DMS 273 (cell line): ENCODE measurements around the gene SGIP1.
A peak's percentile ranks its signal among the peaks of the same experiment; 100 is the strongest.

Source experiments
- DNase-seq: peaks from one replicate; lab custom pipeline; 2025; ENCODE audit not compliant: unreplicated experiment; lab: John Stamatoyannopoulos, UW

SGIP1 gene

GRCh38 chr1:66521721-66522365 lies 12.1 kb upstream of the SGIP1 start:
- DNase-seq, result no peak

GRCh38 chr1:66523562-66523961 lies 10.4 kb upstream of the SGIP1 start:
- DNase-seq, result no peak

GRCh38 chr1:66525086-66525485 lies 8.9 kb upstream of the SGIP1 start:
- no peak for DNase-seq

- DNase-seq, result no peak
Measured at GRCh38 chr1:66526036-66526435, 7.9 kb upstream of the SGIP1 start.

GRCh38 chr1:66526991-66527390 lies 7.0 kb upstream of the SGIP1 start:
- no peak for DNase-seq

- no peak for DNase-seq
Measured at GRCh38 chr1:66527686-66528085, 6.3 kb upstream of the SGIP1 start.

GRCh38 chr1:66528580-66528979 lies 5.4 kb upstream of the SGIP1 start:
- no peak for DNase-seq

- no peak for DNase-seq
Measured at GRCh38 chr1:66532214-66532613, 1.7 kb upstream of the SGIP1 start.

GRCh38 chr1:66532798-66533783 lies 862 bp upstream of the SGIP1 start:
- peak; percentile 57 for DNase-seq

GRCh38 chr1:66535061-66535460 lies 1.1 kb downstream of the SGIP1 start:
- no peak for DNase-seq

GRCh38 chr1:66535853-66536252 lies 1.9 kb downstream of the SGIP1 start:
- DNase-seq, result no peak

- no peak for DNase-seq
Measured at GRCh38 chr1:66537718-66538117, 3.8 kb downstream of the SGIP1 start.

GRCh38 chr1:66539491-66539890 lies 5.5 kb downstream of the SGIP1 start:
- no peak for DNase-seq

- DNase-seq, result no peak
Measured at GRCh38 chr1:66540434-66541032, 6.6 kb downstream of the SGIP1 start.

GRCh38 chr1:66542314-66542713 lies 8.4 kb downstream of the SGIP1 start:
- no peak for DNase-seq

- peak; percentile 7 for DNase-seq
Measured at GRCh38 chr1:66542811-66543767, 9.1 kb downstream of the SGIP1 start.

- peak; percentile 65 for DNase-seq
Measured at GRCh38 chr1:66546047-66546810, 12.3 kb downstream of the SGIP1 start.

GRCh38 chr1:66549017-66549416 lies 15.1 kb downstream of the SGIP1 start:
- DNase-seq, result no peak

GRCh38 chr1:66550243-66550642 lies 16.3 kb downstream of the SGIP1 start:
- DNase-seq, result no peak

- DNase-seq, result no peak
Measured at GRCh38 chr1:66552287-66552686, 18.3 kb downstream of the SGIP1 start.
